IMR-90 (cell line): ENCODE data around the gene SOD2. TPM values are rescaled to one million over a fixed set of nuclear protein-coding genes. Genes with fewer than 3 reads are reported as not detected.
"Not testable (repeated sequence)": the region's sequence is repeated elsewhere in the genome, so short reads cannot be mapped to it uniquely, and the experiment has no call there.

ENCODE experiments used
- ATAC-seq: fragments of 200-7000 bp; cut with Tn5 transposase; 2 replicates; pipeline ENCODE4 v1.9.1; 2020; ENCODE audit warnings: low read depth, mild to moderate bottlenecking, moderate library complexity
- BruUV-seq: library from RNA; stranded (reverse); fragments of 400-500 nt; replicated peaks from 2 replicates; lab custom pipeline; 2021; lab: Mats Ljungman, UMichigan
- CTCF ChIA-PET: fragments of 300-600 bp; formaldehyde crosslinking; extraction: SDS; loops from one replicate; lab custom pipeline; 2021; ENCODE audit warnings: antibody characterized with exemption; lab: Yijun Ruan, JAX
- POLR2A ChIA-PET: fragments of 300-600 bp; sonication (Branson Sonifier 250); formaldehyde crosslinking; loops from one replicate; lab custom pipeline; 2022; ENCODE audit warnings: antibody characterized with exemption; ENCODE audit not compliant: unreplicated experiment; lab: Charles Lee
- DNase-seq: peaks from one replicate; pipeline ENCODE4 v3.0.0; 2013
- H2AFZ ChIP-seq: replicated peaks from 2 replicates; pipeline ENCODE3; 2013; ENCODE audit warnings: low read length, mild to moderate bottlenecking; ENCODE audit not compliant: poor library complexity
- H2AK5ac ChIP-seq: 2 replicates; pipeline ENCODE4 v1.6.1; 2013; ENCODE audit warnings: low read depth, low read length, inconsistent platforms
- H2AK9ac ChIP-seq: replicated peaks from 2 replicates; pipeline ENCODE3; 2013; ENCODE audit warnings: mild to moderate bottlenecking, low read depth, low read length, moderate library complexity; ENCODE audit not compliant: poor library complexity
- H2BK120ac ChIP-seq: 2 replicates; pipeline ENCODE4 v1.6.1; 2013; ENCODE audit warnings: low read depth, low read length, inconsistent platforms
- H2BK15ac ChIP-seq: 3 replicates; pipeline ENCODE4 v1.6.1; 2013; ENCODE audit warnings: low read depth, low read length, inconsistent platforms
- H2BK20ac ChIP-seq: 2 replicates; pipeline ENCODE4 v1.6.1; 2013; ENCODE audit warnings: low read depth, mild to moderate bottlenecking, inconsistent platforms, low read length, moderate library complexity
- H2BK5ac ChIP-seq: 2 replicates; pipeline ENCODE4 v1.6.1; 2013; ENCODE audit warnings: mild to moderate bottlenecking, low read depth, low read length, inconsistent platforms; ENCODE audit not compliant: poor library complexity, severe bottlenecking
- H3K14ac ChIP-seq: replicated peaks from 2 replicates; pipeline ENCODE4 v1.6.1; 2013; ENCODE audit warnings: low read depth, low read length, inconsistent platforms
- H3K18ac ChIP-seq: 2 replicates; pipeline ENCODE4 v1.6.1; 2013; ENCODE audit warnings: low read depth, low read length, control low read depth
- H3K23ac ChIP-seq: 2 replicates; pipeline ENCODE4 v1.6.1; 2013; ENCODE audit warnings: low read depth, low read length, inconsistent platforms
- H3K27ac ChIP-seq: 2 replicates; pipeline ENCODE4 v1.5.1; 2013; ENCODE audit warnings: mild to moderate bottlenecking, control low read depth, low read length; ENCODE audit not compliant: insufficient read depth
- H3K27me3 ChIP-seq: 2 replicates; pipeline ENCODE4 v1.6.1; 2013; ENCODE audit warnings: low read length; ENCODE audit not compliant: control insufficient read depth, insufficient read depth
- H3K36me3 ChIP-seq: 2 replicates; pipeline ENCODE4 v1.6.1; 2013; ENCODE audit warnings: low read length, mixed read lengths; ENCODE audit not compliant: control insufficient read depth, insufficient read depth
- H3K4ac ChIP-seq: 2 replicates; pipeline ENCODE4 v1.6.1; 2013; ENCODE audit warnings: low read depth, low read length, inconsistent platforms
- H3K4me1 ChIP-seq: 2 replicates; pipeline ENCODE4 v1.6.1; 2013; ENCODE audit warnings: low read length, mixed read lengths; ENCODE audit not compliant: control insufficient read depth, insufficient read depth
- H3K4me2 ChIP-seq: 2 replicates; pipeline ENCODE4 v1.6.1; 2013; ENCODE audit warnings: low read depth, mild to moderate bottlenecking, control low read depth, low read length, moderate library complexity
- H3K4me3 ChIP-seq: 2 replicates; pipeline ENCODE4 v1.5.1; 2013; ENCODE audit warnings: low read depth, mild to moderate bottlenecking, control low read depth, low read length, moderate library complexity; ENCODE audit not compliant: insufficient read depth
- H3K56ac ChIP-seq: 2 replicates; pipeline ENCODE4 v1.6.1; 2013; ENCODE audit warnings: low read length, inconsistent platforms; ENCODE audit not compliant: insufficient read depth; ENCODE audit errors: extremely low read depth
- H3K79me1 ChIP-seq, 2 experiments: 2 replicates each; pipeline ENCODE4 v1.6.1; 2013; ENCODE audit warnings: low read length in 2 of 2, inconsistent platforms in 1 of 2, low read depth in 1 of 2
- H3K9ac ChIP-seq: 2 replicates; pipeline ENCODE4 v1.6.1; 2013; ENCODE audit warnings: low read depth, low read length, control low read depth
- H3K9me1 ChIP-seq: 2 replicates; pipeline ENCODE4 v1.6.1; 2013; ENCODE audit warnings: low read length, inconsistent platforms; ENCODE audit not compliant: insufficient read depth
- H3K9me3 ChIP-seq: 2 replicates; pipeline ENCODE4 v1.6.1; 2013; ENCODE audit warnings: low read length; ENCODE audit not compliant: control insufficient read depth, insufficient read depth
- H4K20me1 ChIP-seq: 2 replicates; pipeline ENCODE4 v1.6.1; 2013; ENCODE audit warnings: low read length, inconsistent platforms; ENCODE audit not compliant: insufficient read depth
- H4K5ac ChIP-seq: 2 replicates; pipeline ENCODE4 v1.6.1; 2013; ENCODE audit warnings: mild to moderate bottlenecking, low read depth, low read length, control low read depth
- H4K8ac ChIP-seq, 2 experiments: 2 replicates each; pipeline ENCODE4 v1.6.1; 2013; ENCODE audit warnings: low read depth in 2 of 2, low read length in 2 of 2, control low read depth in 1 of 2, inconsistent platforms in 1 of 2
- H4K91ac ChIP-seq: 2 replicates; pipeline ENCODE4 v1.6.1; 2013; ENCODE audit warnings: low read depth, low read length, inconsistent platforms; ENCODE audit not compliant: insufficient read depth
- WGBS, 2 experiments: methylation state at CpG; one replicate each; pipeline versions ENCODE4 v1.1.5 to v1.1.7; 2013; ENCODE audit warnings: missing lambda C conversion rate in 2 of 2; ENCODE audit not compliant: insufficient read length in 1 of 2; ENCODE audit errors: extremely low coverage in 2 of 2; 5-methylcytosine and 5-hydroxymethylcytosine counted together
- dilution Hi-C: fragments of 300-500 bp; cut with HindIII; formaldehyde crosslinking; loops from one replicate; pipeline ENCODE4 v1.14.3; 2018; ENCODE audit warnings: low sequenced_read_pairs; ENCODE audit not compliant: unreplicated experiment
- in situ Hi-C: fragments of 300-500 bp; cut with MboI; formaldehyde crosslinking; loops from 3 replicates; pipeline ENCODE4 v1.14.3; 2019; ENCODE audit warnings: low sequenced_read_pairs, inconsistent platforms, mixed read lengths
- intact Hi-C: fragments of 100-400 bp; cut with micrococcal nuclease; formaldehyde crosslinking; loops from 2 replicates; pipeline ENCODE4 v1.10.0; 2022
- polyA plus RNA-seq, 3 experiments: library from polyadenylated mRNA; depleted of rRNA; stranded (reverse); fragments of >200 nt; gene quantifications; 2 replicates each; pipeline ENCODE4 v1.2.3, GENCODE V29; 2012; ENCODE audit warnings: low replicate concordance in 1 of 3
- total RNA-seq: library from RNA; depleted of rRNA; stranded (reverse); fragments of >200 nt; gene quantifications from 2 replicates; pipeline ENCODE4 v1.2.3, GENCODE V29; 2012

The SOD2 gene
- total and polyA plus RNA-seq, 2 of the 4 experiments (the other 2 are of a cell fraction): 173 to 243 TPM

- in situ Hi-C loops: loop anchor here (25.0 kb wide), 1 partner anchor 1073 kb away; the partner anchor contains the start of gene DYNLT1
- CTCF ChIA-PET, H3K56ac ChIP-seq, H2AK5ac ChIP-seq, H3K14ac ChIP-seq, POLR2A ChIA-PET, H3K27me3 ChIP-seq, H2AFZ ChIP-seq, H2BK20ac ChIP-seq, ATAC-seq, H2BK120ac ChIP-seq, BruUV-seq, DNase-seq, H2AK9ac ChIP-seq, H4K5ac ChIP-seq, H4K8ac ChIP-seq, H3K18ac ChIP-seq, H4K20me1 ChIP-seq, H3K9ac ChIP-seq, dilution Hi-C loops, H4K91ac ChIP-seq, H3K4me2 ChIP-seq, H3K23ac ChIP-seq, intact Hi-C loops, H3K9me3 ChIP-seq, H3K9me1 ChIP-seq, H3K4me3 ChIP-seq, H2BK15ac ChIP-seq, H3K4me1 ChIP-seq, H3K4ac ChIP-seq, H2BK5ac ChIP-seq, H3K27ac ChIP-seq, H3K36me3 ChIP-seq: not testable (repeated sequence)
- 100% methylated on average over 2 of the region's 4 CpGs; no CpG with 5 or more reads in 1 of the 2 experiments for WGBS, 2 experiments
- peaks cover 8 to 21% of the 10 kb centered on the region in 2 experiments for H3K79me1 ChIP-seq
These were observed 17.6 kb upstream of the SOD2 start for GRCh38 chr6:159710603-159711002.
